Glutamatergic neuron (in vitro differentiated cells): ENCODE results near the gene NUB1. TPM values are rescaled to one million over a fixed set of nuclear protein-coding genes. Genes with fewer than 3 reads are reported as not detected.

Source experiments
- DNase-seq: peaks from one replicate; pipeline ENCODE4 v3.0.0; 2022
- H3K27ac Mint-ChIP-seq: one replicate; pipeline ENCODE4 v1.8.0; 2020; ENCODE audit warnings: mild to moderate bottlenecking, mixed read lengths, inconsistent platforms; ENCODE audit not compliant: unreplicated experiment
- H3K27me3 Mint-ChIP-seq: one replicate; pipeline ENCODE4 v1.8.0; 2020; ENCODE audit warnings: mild to moderate bottlenecking, moderate library complexity, mixed read lengths, inconsistent platforms; ENCODE audit not compliant: unreplicated experiment
- H3K36me3 Mint-ChIP-seq: one replicate; pipeline ENCODE4 v1.8.0; 2020; ENCODE audit warnings: mild to moderate bottlenecking, mixed read lengths, inconsistent platforms; ENCODE audit not compliant: unreplicated experiment
- H3K4me1 Mint-ChIP-seq: one replicate; pipeline ENCODE4 v1.8.0; 2020; ENCODE audit warnings: mild to moderate bottlenecking, low read depth, mixed read lengths, inconsistent platforms; ENCODE audit not compliant: unreplicated experiment
- H3K4me3 Mint-ChIP-seq: one replicate; pipeline ENCODE4 v1.8.0; 2020; ENCODE audit warnings: mild to moderate bottlenecking, mixed read lengths, inconsistent platforms; ENCODE audit not compliant: unreplicated experiment
- H3K9me3 Mint-ChIP-seq: one replicate; pipeline ENCODE4 v1.8.0; 2020; ENCODE audit warnings: mild to moderate bottlenecking, moderate library complexity, mixed read lengths, inconsistent platforms; ENCODE audit not compliant: unreplicated experiment
- CTCF ChIP-seq: fragments of 200-600 bp; sonication (generic); IDR thresholded peaks from one replicate; pipeline ENCODE4 v1.5.0; 2021; ENCODE audit not compliant: partially characterized antibody, unreplicated experiment
- total RNA-seq: library from RNA; stranded (reverse); fragmentation: NEBNext Ultra II Directional; extraction: Animal tissue kit (Norgen Biotek cat#: 25700); gene quantifications from one replicate; pipeline ENCODE4 v1.2.1, GENCODE V29; 2021; ENCODE audit not compliant: unreplicated experiment

The NUB1 gene
- total RNA-seq, 1 donor from 2014 or later, result 41.6 TPM

- peaks cover 14% of the 10 kb centered on the region for H3K27me3 Mint-ChIP-seq
- H3K9me3 Mint-ChIP-seq, result peaks cover 13% of the 10 kb centered on the region
- peaks cover 5% of the 10 kb centered on the region for H3K36me3 Mint-ChIP-seq
- TF ChIP-seq CTCF, result no peak
- H3K4me1 Mint-ChIP-seq, result peaks cover 22% of the 10 kb centered on the region
- peak overlapping the region; percentile 74 for H3K27ac Mint-ChIP-seq
- peak overlapping the region; percentile 62 for H3K4me3 Mint-ChIP-seq
- DNase-seq, result peak; percentile 14
Measured at GRCh38 chr7:151393031-151393977, 51.7 kb downstream of the NUB1 start.

DNA sequence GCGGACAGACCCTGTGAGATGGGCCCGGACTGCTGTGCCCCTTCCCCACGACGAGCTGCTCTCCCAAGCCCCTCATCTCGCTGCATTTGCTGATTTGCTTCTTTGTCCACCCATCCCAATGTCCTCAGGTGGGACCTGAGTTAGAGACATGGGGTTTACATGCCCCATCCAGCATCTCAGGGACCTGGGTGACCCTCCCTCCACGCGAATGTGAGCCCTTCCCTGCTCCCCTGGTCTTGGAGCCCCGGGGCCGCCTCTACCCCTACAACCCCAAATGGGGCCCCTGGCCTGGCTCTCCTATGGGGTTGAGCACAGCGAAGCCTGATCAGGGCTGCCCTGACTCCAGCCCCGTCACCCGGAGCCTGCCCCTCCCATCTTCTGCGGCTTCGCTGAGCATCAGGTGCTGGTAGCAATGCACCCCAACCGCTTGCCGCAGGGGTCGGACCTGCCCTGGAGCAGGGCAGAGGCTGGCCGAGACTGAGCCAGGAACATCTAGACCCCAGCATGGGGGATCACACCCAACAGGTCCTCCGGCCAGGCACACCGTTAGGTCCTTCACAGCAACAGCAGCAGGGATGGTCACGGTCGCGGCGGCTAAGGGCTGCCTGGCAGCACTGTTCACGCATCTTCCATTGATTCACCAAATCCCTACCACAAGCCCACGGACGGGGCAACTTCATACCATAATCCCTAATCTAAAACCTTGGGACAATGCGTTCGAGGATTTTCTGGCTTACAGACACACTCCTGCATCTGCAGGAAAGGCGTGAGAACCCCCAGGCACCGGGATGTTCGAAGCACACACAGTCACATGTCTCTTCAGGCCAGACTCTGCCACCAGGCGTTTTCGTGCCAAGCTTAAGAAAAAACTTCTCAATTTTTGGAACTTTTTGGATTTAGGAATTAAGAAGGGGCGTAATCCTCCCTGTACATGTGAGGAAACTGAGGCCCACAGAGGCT is 52.7 kb downstream of the NUB1 start:
- TF ChIP-seq CTCF, result no peak
- peak overlapping the region; percentile 74 for H3K27ac Mint-ChIP-seq
- H3K4me3 Mint-ChIP-seq, result peak overlapping the region; percentile 62
- H3K36me3 Mint-ChIP-seq, result peaks cover 10% of the 10 kb centered on the region
- peaks cover 22% of the 10 kb centered on the region for H3K4me1 Mint-ChIP-seq
- DNase-seq, result peak; percentile 13
- peaks cover 13% of the 10 kb centered on the region for H3K9me3 Mint-ChIP-seq
- peaks cover 11% of the 10 kb centered on the region for H3K27me3 Mint-ChIP-seq

- Mint-ChIP-seq H3K27me3 (peaks cover 11% of the 10 kb centered on the region), H3K36me3 (peaks cover 10% of the 10 kb centered on the region), H3K9me3 (peaks cover 13% of the 10 kb centered on the region), H3K4me1 (peaks cover 22% of the 10 kb centered on the region), H3K27ac (peak overlapping the region; percentile 87), H3K4me3 (no peak overlapping the region)
- peak; percentile 30 for DNase-seq
- TF ChIP-seq CTCF, result no peak
Measured at GRCh38 chr7:151395036-151395367, 53.4 kb downstream of the NUB1 start.

DNA sequence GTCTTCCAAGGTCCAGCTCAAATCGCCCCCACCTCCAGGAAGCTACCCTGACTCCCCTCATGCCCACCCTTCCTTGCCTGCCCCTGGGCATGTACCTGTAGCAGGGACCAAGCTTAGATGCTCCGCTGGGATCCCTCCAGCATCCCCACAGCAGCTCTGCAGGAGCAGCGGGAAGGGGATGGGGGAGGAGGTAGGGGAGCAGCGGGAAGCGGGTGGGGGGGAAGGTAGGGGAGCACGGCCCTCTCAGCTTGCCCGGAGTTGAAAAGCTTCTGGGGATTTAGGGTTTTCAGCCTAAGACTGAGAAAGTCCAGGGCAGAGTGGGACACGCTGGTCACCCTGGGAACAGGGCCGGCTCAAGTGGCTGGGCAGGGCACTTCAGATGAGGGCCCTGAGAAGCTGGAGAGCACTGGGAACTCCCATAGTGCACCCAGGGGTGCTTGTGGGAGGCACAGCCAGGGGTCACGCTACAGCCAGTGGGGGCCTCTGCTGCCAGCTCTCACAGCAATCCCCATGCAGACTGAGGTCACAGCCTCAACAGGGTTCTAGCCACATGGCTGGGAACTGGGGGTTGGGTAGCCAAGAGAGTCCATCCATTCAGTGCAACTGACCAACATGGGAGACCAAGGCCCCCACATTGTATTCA is 54.8 kb downstream of the NUB1 start:
- Mint-ChIP-seq H3K27ac (peak overlapping the region; percentile 75), H3K36me3 (peaks cover 10% of the 10 kb centered on the region), H3K4me1 (peaks cover 20% of the 10 kb centered on the region), H3K27me3 (peaks cover 13% of the 10 kb centered on the region), H3K4me3 (no peak overlapping the region), H3K9me3 (peaks cover 9% of the 10 kb centered on the region)
- DNase-seq, result no peak
- TF ChIP-seq CTCF, result no peak
